ENCODE results near the gene LMOD1.

The LMOD1 gene

DNA sequence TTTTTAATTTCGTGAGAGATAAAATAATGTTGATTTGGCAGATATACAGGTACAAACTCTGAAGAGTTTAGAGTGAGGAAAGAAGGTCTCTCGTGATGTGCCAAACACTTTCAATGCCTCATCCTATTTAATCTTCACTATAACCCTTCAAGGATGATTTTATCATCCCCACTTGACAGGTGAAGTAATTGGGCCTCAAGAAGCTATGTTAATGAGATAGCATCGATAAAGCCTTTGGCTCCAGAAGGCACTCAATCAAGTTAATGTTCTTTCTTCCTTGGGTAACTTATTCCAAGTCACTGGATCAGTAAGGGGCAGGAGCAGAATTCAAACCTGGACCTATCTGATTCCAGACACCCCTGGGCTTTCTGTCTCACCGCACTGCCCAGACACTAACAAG is 7.2 kb downstream of the LMOD1 start:
- no peak overlapping the region for H3K9ac ChIP-seq (ENCODE audit: low read length)
- no peaks in the 10 kb centered on the region for H3K79me1 ChIP-seq (replicated peaks; ENCODE audit: low read length, poor library complexity, severe bottlenecking)
- peak overlapping the region; percentile 84 for H4K8ac ChIP-seq (ENCODE audit: low read length)
- peaks cover 11% of the 10 kb centered on the region for H3K4me1 ChIP-seq (ENCODE audit: control insufficient read depth, insufficient read depth, low read depth, low read length)
- H3K4me2 ChIP-seq (ENCODE audit: low read length, poor library complexity, severe bottlenecking) = no peak overlapping the region
- H3K23ac ChIP-seq (ENCODE audit: low read length in 2 of 2) = no peak overlapping the region
- H2BK12ac ChIP-seq (ENCODE audit: low read length in 2 of 2) = no peak overlapping the region
- no peaks in the 10 kb centered on the region for H3K36me3 ChIP-seq (ENCODE audit: control insufficient read depth in 1 of 2, insufficient read depth in 2 of 2, low read depth in 1 of 2, low read length in 2 of 2)
- H2BK5ac ChIP-seq (ENCODE audit: low read depth, low read length, poor library complexity, severe bottlenecking) = no peak overlapping the region
- H2BK120ac ChIP-seq (ENCODE audit: low read depth, low read length) = no peak overlapping the region
- H3K27me3 ChIP-seq (ENCODE audit: control insufficient read depth in 1 of 2, insufficient read depth in 1 of 2, low read length in 2 of 2) = no peaks in the 10 kb centered on the region
- H3K14ac ChIP-seq (ENCODE audit: low read length in 2 of 2) = no peak overlapping the region
- no peaks in the 10 kb centered on the region for H3K9me3 ChIP-seq (ENCODE audit: control insufficient read depth, low read length)
- no peak overlapping the region for H4K91ac ChIP-seq (ENCODE audit: low read length)
- no peak overlapping the region for H3K4me3 ChIP-seq (ENCODE audit: insufficient read depth in 1 of 2, low read depth in 1 of 2, low read length in 2 of 2)
- no peak overlapping the region for H2AK5ac ChIP-seq (ENCODE audit: low read length, severe bottlenecking)
- no peak for DNase-seq
- peak overlapping the region in 1 of 2 experiments; percentile 5 for H3K4ac ChIP-seq (ENCODE audit: low read depth in 1 of 2, low read length in 2 of 2)
- H3K27ac ChIP-seq (ENCODE audit: low read length, poor library complexity, severe bottlenecking) = no peak overlapping the region
- H3K18ac ChIP-seq (ENCODE audit: low read depth in 1 of 2, low read length in 2 of 2) = peak overlapping the region in 1 of 2 experiments; percentile 77
- 83% methylated on average over 2 of the region's 4 CpGs for WGBS
- no peak overlapping the region for H2BK15ac ChIP-seq (ENCODE audit: low read depth, poor library complexity, severe bottlenecking)
- no peak overlapping the region for H2AFZ ChIP-seq (ENCODE audit: low read depth, low read length)

DNA sequence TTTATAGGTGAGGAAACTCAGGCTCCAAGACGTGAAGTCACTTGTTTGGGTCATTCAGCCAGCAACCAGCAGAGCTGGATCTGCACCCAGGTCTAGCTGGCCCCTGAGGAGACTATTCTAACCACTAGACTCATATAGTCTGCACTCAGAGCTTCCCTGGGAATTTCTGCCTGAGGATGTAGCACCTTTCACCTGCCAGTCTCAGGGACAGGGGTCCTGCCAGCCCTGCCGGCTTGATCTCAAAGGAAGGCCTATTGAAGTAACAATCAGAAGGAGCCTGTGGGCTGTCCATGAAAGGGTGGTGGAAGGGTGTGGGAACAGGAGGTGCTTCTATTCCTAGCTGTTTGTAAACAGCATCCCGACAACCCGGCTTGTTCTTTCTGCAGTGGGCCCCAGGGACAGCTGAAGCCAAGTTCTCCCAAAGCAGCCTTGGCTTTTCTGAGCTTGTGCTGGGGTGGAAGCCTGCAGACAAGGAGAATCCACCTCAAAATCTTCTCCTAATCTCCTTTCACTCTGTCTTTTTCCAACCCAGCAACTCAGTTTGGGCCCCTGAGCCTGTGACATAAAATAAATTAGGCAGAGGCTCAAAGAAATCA is 7.8 kb downstream of the LMOD1 start:
- H2BK15ac ChIP-seq (ENCODE audit: low read depth, poor library complexity, severe bottlenecking) = peak overlapping the region; percentile 90
- H2BK12ac ChIP-seq (ENCODE audit: low read length in 2 of 2) = peak overlapping the region; percentile 38 to 51
- peak; percentile 75 for DNase-seq
- H2AK5ac ChIP-seq (ENCODE audit: low read length, severe bottlenecking) = peak overlapping the region; percentile 23
- no peaks in the 10 kb centered on the region for H3K27me3 ChIP-seq (ENCODE audit: control insufficient read depth in 1 of 2, insufficient read depth in 1 of 2, low read length in 2 of 2)
- no peak overlapping the region for H3K23ac ChIP-seq (ENCODE audit: low read length in 2 of 2)
- H2BK5ac ChIP-seq (ENCODE audit: low read depth, low read length, poor library complexity, severe bottlenecking) = no peak overlapping the region
- H3K4me2 ChIP-seq (ENCODE audit: low read length, poor library complexity, severe bottlenecking) = no peak overlapping the region
- H3K18ac ChIP-seq (ENCODE audit: low read depth in 1 of 2, low read length in 2 of 2) = peak overlapping the region; percentile 50 to 95
- H2BK120ac ChIP-seq (ENCODE audit: low read depth, low read length) = peak overlapping the region; percentile 65
- H3K9me3 ChIP-seq (ENCODE audit: control insufficient read depth, low read length) = no peaks in the 10 kb centered on the region
- H4K8ac ChIP-seq (ENCODE audit: low read length) = peak overlapping the region; percentile 78
- H3K4me3 ChIP-seq (ENCODE audit: insufficient read depth in 1 of 2, low read depth in 1 of 2, low read length in 2 of 2) = peak overlapping the region in 1 of 2 experiments; percentile 18
- peak overlapping the region; percentile 71 to 81 for H3K4ac ChIP-seq (ENCODE audit: low read depth in 1 of 2, low read length in 2 of 2)
- peak overlapping the region; percentile 45 for H3K9ac ChIP-seq (ENCODE audit: low read length)
- 28% methylated on average over 4 of the region's 4 CpGs for WGBS
- no peak overlapping the region for H3K14ac ChIP-seq (ENCODE audit: low read length in 2 of 2)
- H2AFZ ChIP-seq (ENCODE audit: low read depth, low read length) = no peak overlapping the region
- H4K91ac ChIP-seq (ENCODE audit: low read length) = peak overlapping the region; percentile 93
- peaks cover 14% of the 10 kb centered on the region for H3K4me1 ChIP-seq (ENCODE audit: control insufficient read depth, insufficient read depth, low read depth, low read length)
- no peaks in the 10 kb centered on the region for H3K79me1 ChIP-seq (replicated peaks; ENCODE audit: low read length, poor library complexity, severe bottlenecking)
- H3K27ac ChIP-seq (ENCODE audit: low read length, poor library complexity, severe bottlenecking) = no peak overlapping the region
- H3K36me3 ChIP-seq (ENCODE audit: control insufficient read depth in 1 of 2, insufficient read depth in 2 of 2, low read depth in 1 of 2, low read length in 2 of 2) = no peaks in the 10 kb centered on the region

DNA sequence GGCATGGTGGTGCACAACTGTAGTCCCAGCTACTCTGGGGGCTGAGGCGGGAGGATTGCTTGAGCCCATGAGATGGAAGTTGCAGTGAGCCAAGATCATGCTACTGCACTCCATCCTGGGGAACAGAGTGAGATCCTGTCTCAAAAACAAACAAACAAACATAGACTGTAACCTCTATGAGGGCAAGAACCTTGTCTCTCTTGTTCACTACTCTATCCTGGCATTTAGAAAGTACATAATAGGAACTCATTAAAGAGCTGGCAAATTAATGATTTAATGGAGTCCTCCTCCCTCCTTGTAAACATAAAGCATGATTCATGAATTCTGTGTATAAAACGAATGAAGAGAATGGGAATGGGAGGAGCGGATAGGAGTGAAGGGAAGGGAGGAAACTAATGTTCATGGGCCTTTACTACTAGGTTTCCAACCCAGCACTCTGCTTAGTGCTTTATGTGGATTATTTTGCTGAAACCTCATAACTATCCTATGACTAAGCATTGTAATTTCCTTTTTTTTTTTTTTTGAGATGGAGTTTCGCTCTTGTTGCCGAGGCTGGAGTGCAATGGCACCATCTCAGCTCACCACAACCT is 8.6 kb downstream of the LMOD1 start:
- DNase-seq = peak; percentile 91
- Histone ChIP-seq H2BK120ac (ENCODE audit: low read depth, low read length) (no peak overlapping the region), H2BK12ac (ENCODE audit: low read length in 2 of 2) (peak overlapping the region; percentile 49 to 88), H3K23ac (ENCODE audit: low read length in 2 of 2) (no peak overlapping the region), H3K27ac (ENCODE audit: low read length, poor library complexity, severe bottlenecking) (peak overlapping the region; percentile 21), H4K8ac (ENCODE audit: low read length) (no peak overlapping the region), H2BK5ac (ENCODE audit: low read depth, low read length, poor library complexity, severe bottlenecking) (no peak overlapping the region), H3K9me3 (ENCODE audit: control insufficient read depth, low read length) (no peaks in the 10 kb centered on the region), H3K4me1 (ENCODE audit: control insufficient read depth, insufficient read depth, low read depth, low read length) (peaks cover 14% of the 10 kb centered on the region), H3K4me2 (ENCODE audit: low read length, poor library complexity, severe bottlenecking) (no peak overlapping the region), H3K27me3 (ENCODE audit: control insufficient read depth in 1 of 2, insufficient read depth in 1 of 2, low read length in 2 of 2) (no peaks in the 10 kb centered on the region), H2AK5ac (ENCODE audit: low read length, severe bottlenecking) (no peak overlapping the region), H3K79me1 (replicated peaks; ENCODE audit: low read length, poor library complexity, severe bottlenecking) (no peaks in the 10 kb centered on the region), H3K18ac (ENCODE audit: low read depth in 1 of 2, low read length in 2 of 2) (no peak overlapping the region), H3K14ac (ENCODE audit: low read length in 2 of 2) (no peak overlapping the region), H2BK15ac (ENCODE audit: low read depth, poor library complexity, severe bottlenecking) (no peak overlapping the region), H3K36me3 (ENCODE audit: control insufficient read depth in 1 of 2, insufficient read depth in 2 of 2, low read depth in 1 of 2, low read length in 2 of 2) (no peaks in the 10 kb centered on the region), H4K91ac (ENCODE audit: low read length) (no peak overlapping the region), H3K4me3 (ENCODE audit: insufficient read depth in 1 of 2, low read depth in 1 of 2, low read length in 2 of 2) (no peak overlapping the region), H2AFZ (ENCODE audit: low read depth, low read length) (no peak overlapping the region), H3K4ac (ENCODE audit: low read depth in 1 of 2, low read length in 2 of 2) (peak overlapping the region in 1 of 2 experiments; percentile 24), H3K9ac (ENCODE audit: low read length) (peak overlapping the region; percentile 45)
- WGBS = 40% methylated on average over 3 of the region's 5 CpGs

DNA sequence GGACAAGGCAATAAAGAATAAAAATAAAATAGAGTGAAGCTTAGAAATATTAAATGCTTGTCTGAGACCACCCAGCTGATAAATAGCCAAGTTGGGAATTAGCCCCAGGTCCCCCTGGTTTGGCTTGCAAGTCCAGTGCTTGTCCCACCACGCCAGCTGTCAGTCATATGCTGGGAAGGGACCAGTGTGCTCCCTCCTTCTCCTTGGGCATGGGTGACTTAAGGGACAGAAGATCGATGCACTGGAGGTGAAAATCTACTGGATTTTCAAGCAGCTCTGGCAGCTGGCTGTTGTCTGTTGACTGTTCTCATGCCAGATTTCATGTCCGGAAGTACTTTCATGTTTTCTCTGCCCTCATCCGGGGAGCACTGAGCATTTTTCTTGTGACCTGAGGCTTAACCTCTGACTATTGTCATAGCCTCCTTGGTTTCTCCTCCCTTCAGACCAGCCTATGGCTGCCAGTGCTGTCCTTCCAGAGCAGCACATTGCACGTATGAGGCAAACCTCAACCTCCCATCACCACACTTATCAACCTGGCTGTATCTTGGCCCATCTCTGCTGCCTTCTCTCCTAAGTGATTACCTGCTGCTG is 12.4 kb downstream of the LMOD1 start:
- Histone ChIP-seq H2BK15ac (ENCODE audit: low read depth, poor library complexity, severe bottlenecking) (no peak overlapping the region), H3K4me1 (ENCODE audit: control insufficient read depth, insufficient read depth, low read depth, low read length) (peaks cover 8% of the 10 kb centered on the region), H2BK12ac (ENCODE audit: low read length in 2 of 2) (peak overlapping the region in 1 of 2 experiments; percentile 98), H3K14ac (ENCODE audit: low read length in 2 of 2) (peak overlapping the region in 1 of 2 experiments; percentile 44), H2BK5ac (ENCODE audit: low read depth, low read length, poor library complexity, severe bottlenecking) (no peak overlapping the region), H3K27ac (ENCODE audit: low read length, poor library complexity, severe bottlenecking) (peak overlapping the region; percentile 48), H3K79me1 (replicated peaks; ENCODE audit: low read length, poor library complexity, severe bottlenecking) (no peaks in the 10 kb centered on the region), H3K4ac (ENCODE audit: low read depth in 1 of 2, low read length in 2 of 2) (peak overlapping the region; percentile 20 to 82), H2BK120ac (ENCODE audit: low read depth, low read length) (no peak overlapping the region), H3K23ac (ENCODE audit: low read length in 2 of 2) (peak overlapping the region in 1 of 2 experiments; percentile 23), H3K9me3 (ENCODE audit: control insufficient read depth, low read length) (no peaks in the 10 kb centered on the region), H3K4me2 (ENCODE audit: low read length, poor library complexity, severe bottlenecking) (no peak overlapping the region), H3K4me3 (ENCODE audit: insufficient read depth in 1 of 2, low read depth in 1 of 2, low read length in 2 of 2) (no peak overlapping the region), H2AK5ac (ENCODE audit: low read length, severe bottlenecking) (no peak overlapping the region), H3K18ac (ENCODE audit: low read depth in 1 of 2, low read length in 2 of 2) (peak overlapping the region; percentile 3 to 90), H3K27me3 (ENCODE audit: control insufficient read depth in 1 of 2, insufficient read depth in 1 of 2, low read length in 2 of 2) (no peaks in the 10 kb centered on the region), H3K36me3 (ENCODE audit: control insufficient read depth in 1 of 2, insufficient read depth in 2 of 2, low read depth in 1 of 2, low read length in 2 of 2) (peaks cover 0 to 20% of the 10 kb centered on the region in 2 experiments), H3K9ac (ENCODE audit: low read length) (no peak overlapping the region), H4K91ac (ENCODE audit: low read length) (peak overlapping the region; percentile 2), H2AFZ (ENCODE audit: low read depth, low read length) (no peak overlapping the region), H4K8ac (ENCODE audit: low read length) (peak overlapping the region; percentile 5)
- DNase-seq = peak; percentile 72
- WGBS = 37% methylated on average over 5 of the region's 5 CpGs
